HepG2 (cell line): ENCODE measurements around the gene KIF20A. TPM values are rescaled to one million over a fixed set of nuclear protein-coding genes. Genes with fewer than 3 reads are reported as not detected.

Source experiments
- EED ChIP-seq: sonication (generic); formaldehyde crosslinking; IDR thresholded peaks from 2 replicates; pipeline ENCODE4 v1.5.0; 2020; ENCODE audit warnings: mild to moderate bottlenecking, missing genetic modification reagents
- FOXK1 ChIP-seq: sonication (generic); formaldehyde crosslinking; IDR thresholded peaks from 2 replicates; pipeline ENCODE4 v1.4.0; 2020; ENCODE audit warnings: low read depth, missing genetic modification reagents, borderline replicate concordance
- GPN1 ChIP-seq: sonication (generic); formaldehyde crosslinking; IDR thresholded peaks from 2 replicates; pipeline ENCODE4 v1.5.1; 2020; ENCODE audit warnings: missing genetic modification reagents, borderline replicate concordance
- HDAC1 ChIP-seq: sonication (generic); formaldehyde crosslinking; IDR thresholded peaks from 2 replicates; pipeline ENCODE4 v1.5.1; 2020; ENCODE audit warnings: mild to moderate bottlenecking, missing genetic modification reagents
- HOMEZ ChIP-seq: IDR thresholded peaks from 2 replicates; pipeline ENCODE4 v1.6.1; 2016; ENCODE audit warnings: low read depth
- ISX ChIP-seq: sonication (generic); formaldehyde crosslinking; conservative IDR thresholded peaks from 2 replicates; pipeline ENCODE4 v1.5.0; 2020; ENCODE audit warnings: missing genetic modification reagents
- KDM6A ChIP-seq: IDR thresholded peaks from 2 replicates; pipeline ENCODE4 v1.6.1; 2016; ENCODE audit warnings: low read depth
- MYC ChIP-seq: sonication (generic); formaldehyde crosslinking; IDR thresholded peaks from 2 replicates; pipeline ENCODE4 v1.9.0; 2021; ENCODE audit warnings: missing genetic modification reagents, borderline replicate concordance
- NKX3-1 ChIP-seq: sonication (generic); formaldehyde crosslinking; IDR thresholded peaks from 2 replicates; pipeline ENCODE4 v1.5.0; 2020; ENCODE audit warnings: missing genetic modification reagents
- POLR2AphosphoS5 ChIP-seq: IDR thresholded peaks from 2 replicates; pipeline ENCODE4 v1.6.1; 2012; ENCODE audit warnings: low read depth, low read length
- POLR2G ChIP-seq: fragments of 200-400 bp; formaldehyde crosslinking; IDR thresholded peaks from 2 replicates; pipeline ENCODE4 v1.6.1; 2018; ENCODE audit warnings: mild to moderate bottlenecking, low read depth, low read length, moderate library complexity
- SIX1 ChIP-seq: sonication (generic); formaldehyde crosslinking; IDR thresholded peaks from 2 replicates; pipeline ENCODE4 v1.4.0; 2020; ENCODE audit warnings: missing genetic modification reagents, borderline replicate concordance
- SP140L ChIP-seq: sonication (generic); formaldehyde crosslinking; IDR thresholded peaks from 2 replicates; pipeline ENCODE4 v1.4.0; 2020; ENCODE audit warnings: missing genetic modification reagents, borderline replicate concordance
- SRSF1 ChIP-seq: fragments of 200-400 bp; formaldehyde crosslinking; optimal IDR thresholded peaks from 2 replicates; pipeline ENCODE3; 2017; ENCODE audit warnings: mild to moderate bottlenecking, low read depth, low read length, moderate library complexity
- SUZ12 ChIP-seq: fragments of 150-350 bp; IDR thresholded peaks from 2 replicates; pipeline ENCODE4 v1.6.1; 2014; ENCODE audit warnings: low read depth, low read length
- ZFAT ChIP-seq: sonication (generic); formaldehyde crosslinking; conservative IDR thresholded peaks from 2 replicates; pipeline ENCODE4 v1.8.1; 2023; ENCODE audit warnings: missing genetic modification reagents, inconsistent platforms
- ZFP36L2 ChIP-seq: sonication (generic); formaldehyde crosslinking; IDR thresholded peaks from 2 replicates; pipeline ENCODE4 v1.4.0; 2020; ENCODE audit warnings: missing genetic modification reagents
- ZNF17 ChIP-seq: sonication (generic); formaldehyde crosslinking; IDR thresholded peaks from 2 replicates; pipeline ENCODE4 v1.5.0; 2020; ENCODE audit warnings: mild to moderate bottlenecking, missing genetic modification reagents
- ZNF205 ChIP-seq: IDR thresholded peaks from 2 replicates; pipeline ENCODE4 v1.6.1; 2018; ENCODE audit warnings: missing biosample characterization, missing genetic modification reagents
- ZNF326 ChIP-seq: sonication (generic); formaldehyde crosslinking; IDR thresholded peaks from 2 replicates; pipeline ENCODE4 v1.4.0; 2020; ENCODE audit warnings: missing genetic modification reagents, borderline replicate concordance
- ZNF331 ChIP-seq: sonication (generic); formaldehyde crosslinking; IDR thresholded peaks from 2 replicates; pipeline ENCODE4 v1.4.0; 2020; ENCODE audit warnings: missing genetic modification reagents
- ZNF484 ChIP-seq: sonication (generic); formaldehyde crosslinking; IDR thresholded peaks from 2 replicates; pipeline ENCODE4 v1.5.1; 2020; ENCODE audit warnings: mild to moderate bottlenecking, low read depth, missing genetic modification reagents, borderline replicate concordance
- ZNF552 ChIP-seq: sonication (generic); formaldehyde crosslinking; IDR thresholded peaks from 2 replicates; pipeline ENCODE4 v1.9.0; 2022; ENCODE audit warnings: missing genetic modification reagents, mild to moderate bottlenecking, borderline replicate concordance
- ZNF670 ChIP-seq: sonication (generic); formaldehyde crosslinking; IDR thresholded peaks from 2 replicates; pipeline ENCODE4 v1.8.0; 2022; ENCODE audit warnings: mild to moderate bottlenecking, missing genetic modification reagents, borderline replicate concordance
- ZNF775 ChIP-seq: sonication (generic); formaldehyde crosslinking; IDR thresholded peaks from 2 replicates; pipeline ENCODE4 v1.4.0; 2020; ENCODE audit warnings: missing genetic modification reagents, mild to moderate bottlenecking, moderate library complexity, borderline replicate concordance
- polyA plus RNA-seq, 8 experiments: library from polyadenylated mRNA; depleted of rRNA in 3 of 8; stranded (reverse) in 7 of 8; unstranded in 1 of 8; fragments of >200 nt; fragmentation: Illumina TruSeq in 4 of 8; extraction: Trizol in 4 of 8; gene quantifications; 2 replicates each; pipeline versions ENCODE4 v1.2.1 to v1.2.3, GENCODE V29; 2011 to 2016; ENCODE audit warnings: low read depth in 4 of 8, missing spikeins in 1 of 8, mixed read lengths in 1 of 8; ENCODE audit not compliant: insufficient read depth in 1 of 8
- total RNA-seq, 5 experiments: library from RNA; depleted of rRNA; stranded (reverse); fragments of >200 nt; fragmentation: Illumina TruSeq; extraction: Trizol; gene quantifications; 2 replicates each; pipeline ENCODE4 v1.2.3, GENCODE V29; 2016; ENCODE audit warnings: low read depth in 1 of 5
- TF ChIP-seq, protein P1 (sequence below): sonication (generic); formaldehyde crosslinking; IDR thresholded peaks from 2 replicates; pipeline ENCODE4 v1.4.0; 2020; ENCODE audit warnings: missing genetic modification reagents
- TF ChIP-seq, protein P2 (sequence below): sonication (generic); formaldehyde crosslinking; IDR thresholded peaks from 2 replicates; pipeline ENCODE4 v1.8.1; 2023; ENCODE audit warnings: mild to moderate bottlenecking, missing genetic modification reagents

The KIF20A gene
- total and polyA plus RNA-seq, 2 of the 13 experiments (the other 11 are each of a cell fraction or from before 2014, with no cell fraction given): 17.1 to 66.8 TPM

DNA sequence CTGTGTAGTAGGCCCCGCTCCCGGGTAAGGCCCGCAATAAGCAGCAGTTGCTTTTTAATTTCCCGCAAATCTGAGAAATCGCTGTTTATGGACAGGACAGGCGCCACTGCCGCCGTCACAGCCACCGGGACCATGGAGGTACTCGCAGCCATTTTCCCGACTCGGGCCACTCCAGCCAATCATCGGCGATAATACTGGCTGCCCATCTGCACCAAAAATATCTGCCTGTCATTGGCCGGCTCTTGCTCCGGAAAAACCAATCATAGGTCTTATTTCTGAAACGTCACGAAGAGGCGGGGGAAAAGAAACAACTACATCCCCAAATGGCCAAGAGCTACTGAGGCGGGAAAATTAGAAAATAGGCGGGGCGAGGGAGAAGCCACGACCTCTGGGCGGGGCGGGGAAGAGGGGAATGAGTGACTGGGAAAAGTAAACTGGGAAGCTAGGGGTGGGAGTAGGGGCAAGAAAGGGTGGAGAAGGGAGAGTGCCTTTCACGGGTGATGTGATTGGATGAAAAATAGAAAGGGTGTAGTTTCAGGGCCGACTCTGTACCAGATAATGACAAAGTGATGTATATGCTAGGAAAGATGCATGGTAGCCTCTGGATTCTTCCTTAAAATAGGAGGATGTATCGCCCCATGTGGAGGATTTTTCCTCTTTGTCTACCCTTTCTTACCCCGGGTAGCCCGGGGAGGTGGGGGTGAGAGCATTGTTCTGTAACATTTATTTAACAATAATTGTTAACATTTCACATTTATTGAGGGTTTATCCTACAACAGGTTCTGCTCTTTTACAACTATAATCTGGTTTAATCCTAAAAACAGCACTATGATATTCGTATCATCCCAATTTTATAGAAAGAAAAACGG, 34.5 kb downstream of the KIF20A start, which contains the start of gene CDC23 (continued):
- TF ChIP-seq EED (CRISPR knock-in tag) (peak; percentile 48; the same call in 1 of the 2 replicates), ZNF552 (CRISPR knock-in tag) (no peak), SIX1 (CRISPR knock-in tag) (no peak), SUZ12 (no peak), ZNF484 (no peak), ZFAT (no peak), GPN1 (CRISPR knock-in tag) (no peak), SP140L (CRISPR knock-in tag) (no peak), ZNF205 (CRISPR knock-in tag) (0 out of 2 replicates have a peak, but pooled peaks have one; percentile 47), ZNF17 (CRISPR knock-in tag) (no peak), KDM6A (CRISPR knock-in tag) (no peak), MYC (peak; percentile 48; the same call in 1 of the 2 replicates), SRSF1 (peak; percentile 34), POLR2G (peak; percentile 87), ZNF670 (no peak), ZNF775 (no peak; the same call in 1 of the 2 replicates), NKX3-1 (CRISPR knock-in tag) (no peak), HDAC1 (CRISPR knock-in tag) (peak; percentile 69), HOMEZ (CRISPR knock-in tag) (peak; percentile 58; the same call in 1 of the 2 replicates), POLR2AphosphoS5 (peak; percentile 72), ZFP36L2 (CRISPR knock-in tag) (no peak), ZNF331 (CRISPR knock-in tag) (no peak), ISX (CRISPR knock-in tag) (no peak), ZNF326 (CRISPR knock-in tag) (no peak), FOXK1 (CRISPR knock-in tag) (peak; percentile 89)
- TF ChIP-seq, protein P1, sequence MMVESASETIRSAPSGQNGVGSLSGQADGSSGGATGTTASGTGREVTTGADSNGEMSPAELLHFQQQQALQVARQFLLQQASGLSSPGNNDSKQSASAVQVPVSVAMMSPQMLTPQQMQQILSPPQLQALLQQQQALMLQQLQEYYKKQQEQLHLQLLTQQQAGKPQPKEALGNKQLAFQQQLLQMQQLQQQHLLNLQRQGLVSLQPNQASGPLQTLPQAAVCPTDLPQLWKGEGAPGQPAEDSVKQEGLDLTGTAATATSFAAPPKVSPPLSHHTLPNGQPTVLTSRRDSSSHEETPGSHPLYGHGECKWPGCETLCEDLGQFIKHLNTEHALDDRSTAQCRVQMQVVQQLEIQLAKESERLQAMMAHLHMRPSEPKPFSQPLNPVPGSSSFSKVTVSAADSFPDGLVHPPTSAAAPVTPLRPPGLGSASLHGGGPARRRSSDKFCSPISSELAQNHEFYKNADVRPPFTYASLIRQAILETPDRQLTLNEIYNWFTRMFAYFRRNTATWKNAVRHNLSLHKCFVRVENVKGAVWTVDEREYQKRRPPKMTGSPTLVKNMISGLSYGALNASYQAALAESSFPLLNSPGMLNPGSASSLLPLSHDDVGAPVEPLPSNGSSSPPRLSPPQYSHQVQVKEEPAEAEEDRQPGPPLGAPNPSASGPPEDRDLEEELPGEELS: peak; percentile 36; the same call in 1 of the 2 replicates
- TF ChIP-seq, protein P2, sequence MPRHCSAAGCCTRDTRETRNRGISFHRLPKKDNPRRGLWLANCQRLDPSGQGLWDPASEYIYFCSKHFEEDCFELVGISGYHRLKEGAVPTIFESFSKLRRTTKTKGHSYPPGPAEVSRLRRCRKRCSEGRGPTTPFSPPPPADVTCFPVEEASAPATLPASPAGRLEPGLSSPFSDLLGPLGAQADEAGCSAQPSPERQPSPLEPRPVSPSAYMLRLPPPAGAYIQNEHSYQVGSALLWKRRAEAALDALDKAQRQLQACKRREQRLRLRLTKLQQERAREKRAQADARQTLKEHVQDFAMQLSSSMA (CRISPR knock-in tag): no peak
